ENCODE results near the gene DAPK1. TPM values are rescaled to one million over a fixed set of nuclear protein-coding genes. Genes with fewer than 3 reads are reported as not detected.
A peak's percentile ranks its signal among the peaks of the same experiment; 100 is the strongest.
"Not testable (repeated sequence)": the region's sequence is repeated elsewhere in the genome, so short reads cannot be mapped to it uniquely, and the experiment has no call there.

Gene DAPK1
- polyA plus RNA-seq, 2 of the 4 experiments (the other 2 are of a cell fraction), result 55.2 to 67.2 TPM

DNA sequence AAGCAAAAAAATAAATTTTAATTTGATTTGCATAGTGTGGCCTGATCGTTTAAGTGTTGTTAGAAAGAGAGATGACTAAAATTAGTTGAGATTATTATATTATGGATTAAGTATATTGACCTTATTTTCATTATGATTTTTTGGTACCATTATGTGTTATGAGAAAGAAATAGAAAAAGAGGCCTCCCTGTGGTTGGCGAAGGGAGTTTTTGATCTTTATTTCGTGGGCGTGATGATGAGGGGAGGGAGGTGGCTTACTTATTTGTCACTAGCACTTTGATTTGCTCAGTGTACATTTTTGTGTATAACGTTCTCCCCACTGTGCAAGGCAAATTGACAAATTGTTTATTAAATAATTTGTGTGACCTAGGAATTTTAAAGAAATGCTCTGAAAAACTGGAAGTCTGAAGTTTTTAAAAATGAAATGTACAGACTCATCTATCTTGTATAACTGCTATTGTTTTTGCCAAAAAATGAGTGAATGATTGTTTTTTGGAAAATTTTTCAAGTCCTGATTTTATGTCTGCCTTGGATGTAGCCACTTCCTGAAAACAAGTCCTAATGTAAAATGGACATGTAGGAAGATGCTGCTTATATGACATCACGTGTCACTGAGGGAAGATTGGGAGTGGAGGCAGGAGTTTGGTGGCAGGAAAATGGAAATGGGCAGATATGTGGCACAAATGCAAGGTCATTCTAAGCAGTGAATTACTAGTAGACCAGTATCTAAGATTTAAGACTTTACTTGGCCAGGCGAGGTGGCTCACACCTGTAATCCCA, 3.0 kb downstream of the DAPK1 start:
- peak overlapping the region; percentile 88 for H3K4me3 ChIP-seq
- TF ChIP-seq SMC3 (IDR thresholded peaks at IDR 0.05) (peak; percentile 50; the same call in 2 of the 3 replicates), HOXA7 (CRISPR knock-in tag; IDR thresholded peaks at IDR 0.05) (no peak), NFE2L2 (conservative IDR thresholded peaks at IDR 0.05; ENCODE audit: low read length) (no peak), RARB (CRISPR knock-in tag; IDR thresholded peaks at IDR 0.05) (no peak), HDAC2 (IDR thresholded peaks at IDR 0.05) (no peak), USF2 (IDR thresholded peaks at IDR 0.05) (no peak), HEYL (CRISPR knock-in tag; IDR thresholded peaks at IDR 0.05) (no peak), ZFP36 (IDR thresholded peaks at IDR 0.05; ENCODE audit: borderline replicate concordance, partially characterized antibody) (no peak), PHF8 (IDR thresholded peaks at IDR 0.05; ENCODE audit: borderline replicate concordance, low read depth) (no peak), RFX5 (IDR thresholded peaks at IDR 0.05) (peak; percentile 81), CEBPB (IDR thresholded peaks at IDR 0.05) (no peak), REST (IDR thresholded peaks at IDR 0.05) (no peak), FOSL2 (IDR thresholded peaks at IDR 0.05) (no peak), FOSL2 (CRISPR knock-in tag; IDR thresholded peaks at IDR 0.05) (no peak), ESRRA (IDR thresholded peaks at IDR 0.05; ENCODE audit: borderline replicate concordance, low read length) (no peak), MYC (IDR thresholded peaks at IDR 0.05; ENCODE audit: borderline replicate concordance, low read length) (no peak), RAD21 (conservative IDR thresholded peaks at IDR 0.05 in 1 of 2, IDR thresholded peaks at IDR 0.05 in 1 of 2) (peak; percentile 21 to 34; a peak in 4 of 5 replicates)
- TF ChIP-seq, protein P1, sequence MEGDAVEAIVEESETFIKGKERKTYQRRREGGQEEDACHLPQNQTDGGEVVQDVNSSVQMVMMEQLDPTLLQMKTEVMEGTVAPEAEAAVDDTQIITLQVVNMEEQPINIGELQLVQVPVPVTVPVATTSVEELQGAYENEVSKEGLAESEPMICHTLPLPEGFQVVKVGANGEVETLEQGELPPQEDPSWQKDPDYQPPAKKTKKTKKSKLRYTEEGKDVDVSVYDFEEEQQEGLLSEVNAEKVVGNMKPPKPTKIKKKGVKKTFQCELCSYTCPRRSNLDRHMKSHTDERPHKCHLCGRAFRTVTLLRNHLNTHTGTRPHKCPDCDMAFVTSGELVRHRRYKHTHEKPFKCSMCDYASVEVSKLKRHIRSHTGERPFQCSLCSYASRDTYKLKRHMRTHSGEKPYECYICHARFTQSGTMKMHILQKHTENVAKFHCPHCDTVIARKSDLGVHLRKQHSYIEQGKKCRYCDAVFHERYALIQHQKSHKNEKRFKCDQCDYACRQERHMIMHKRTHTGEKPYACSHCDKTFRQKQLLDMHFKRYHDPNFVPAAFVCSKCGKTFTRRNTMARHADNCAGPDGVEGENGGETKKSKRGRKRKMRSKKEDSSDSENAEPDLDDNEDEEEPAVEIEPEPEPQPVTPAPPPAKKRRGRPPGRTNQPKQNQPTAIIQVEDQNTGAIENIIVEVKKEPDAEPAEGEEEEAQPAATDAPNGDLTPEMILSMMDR (IDR thresholded peaks at IDR 0.05), result peak; percentile 29; the same call in 1 of the 3 replicates
- TF ChIP-seq, protein P2, sequence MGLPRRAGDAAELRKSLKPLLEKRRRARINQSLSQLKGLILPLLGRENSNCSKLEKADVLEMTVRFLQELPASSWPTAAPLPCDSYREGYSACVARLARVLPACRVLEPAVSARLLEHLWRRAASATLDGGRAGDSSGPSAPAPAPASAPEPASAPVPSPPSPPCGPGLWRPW (IDR thresholded peaks at IDR 0.05), result no peak
- CTCF ChIA-PET, result interaction anchor here (1.0 to 4.1 kb wide), 6 partner anchors 13 to 168 kb away, joined by 3 to 39 read pairs (median 4); no protein-coding TSS in a partner anchor

GRCh38 chr9:87501271-87501656, 3.6 kb downstream of the DAPK1 start:
- H3K9me3 ChIP-seq; POLR2A ChIA-PET; FAIRE-seq; ATAC-seq; H3K4me3 ChIP-seq; DNase-seq (ENCODE audit: low read depth in 1 of 2, low spot score in 1 of 2): not testable (repeated sequence)
- CTCF ChIA-PET, result interaction anchor here (0.6 to 1.3 kb wide), 2 partner anchors 164 to 1021 kb away, joined by 3 read pairs; no protein-coding TSS in a partner anchor
- Histone ChIP-seq H3K27ac (peak overlapping the region in 1 of 2 experiments; percentile 3; a peak in 3 of 6 replicates), H3K4me2 (peak overlapping the region; percentile 79), H3K4me1 (peaks cover 74% of the 10 kb centered on the region)
- 93% methylated on average over 11 of the region's 11 CpGs for WGBS (ENCODE audit: missing lambda C conversion rate)

More for the DNA sequence above, 3.0 kb downstream of the DAPK1 start:
- peak overlapping the region; percentile 3 to 94; a peak in 4 of 6 replicates for H3K27ac ChIP-seq
- POLR2A ChIA-PET, result no interaction called here
- peak in 1 of 2 experiments; percentile 44 for DNase-seq (ENCODE audit: low read depth in 1 of 2, low spot score in 1 of 2)
- no peak for FAIRE-seq
- WGBS (ENCODE audit: missing lambda C conversion rate), result 54% methylated on average over 7 of the region's 7 CpGs
- ATAC-seq, result no peak
- H3K4me1 ChIP-seq, result peaks cover 69% of the 10 kb centered on the region
- no peaks in the 10 kb centered on the region for H3K9me3 ChIP-seq
- H3K4me2 ChIP-seq, result peak overlapping the region; percentile 79

Data from A549 (cell line).